ENCODE results near the gene CLEC12A. TPM values are rescaled to one million over a fixed set of nuclear protein-coding genes. Genes with fewer than 3 reads are reported as not detected.
A peak's percentile ranks its signal among the peaks of the same experiment; 100 is the strongest.

The CLEC12A gene
- total RNA-seq, 6 experiments from 2014 or later, result not detected

GRCh38 chr12:10033783-10034545 lies 62.8 kb downstream of the CLEC12A start:
- no peaks in the 10 kb centered on the region for H3K9me3 Mint-ChIP-seq
- peaks cover 4% of the 10 kb centered on the region for H3K36me3 Mint-ChIP-seq (ENCODE audit: low read depth)
- peaks cover 63% of the 10 kb centered on the region for H3K4me1 Mint-ChIP-seq (ENCODE audit: low read depth)
- DNase-seq, result peak; percentile 7
- no peak overlapping the region for H3K4me3 Mint-ChIP-seq
- TF ChIP-seq, protein P1, sequence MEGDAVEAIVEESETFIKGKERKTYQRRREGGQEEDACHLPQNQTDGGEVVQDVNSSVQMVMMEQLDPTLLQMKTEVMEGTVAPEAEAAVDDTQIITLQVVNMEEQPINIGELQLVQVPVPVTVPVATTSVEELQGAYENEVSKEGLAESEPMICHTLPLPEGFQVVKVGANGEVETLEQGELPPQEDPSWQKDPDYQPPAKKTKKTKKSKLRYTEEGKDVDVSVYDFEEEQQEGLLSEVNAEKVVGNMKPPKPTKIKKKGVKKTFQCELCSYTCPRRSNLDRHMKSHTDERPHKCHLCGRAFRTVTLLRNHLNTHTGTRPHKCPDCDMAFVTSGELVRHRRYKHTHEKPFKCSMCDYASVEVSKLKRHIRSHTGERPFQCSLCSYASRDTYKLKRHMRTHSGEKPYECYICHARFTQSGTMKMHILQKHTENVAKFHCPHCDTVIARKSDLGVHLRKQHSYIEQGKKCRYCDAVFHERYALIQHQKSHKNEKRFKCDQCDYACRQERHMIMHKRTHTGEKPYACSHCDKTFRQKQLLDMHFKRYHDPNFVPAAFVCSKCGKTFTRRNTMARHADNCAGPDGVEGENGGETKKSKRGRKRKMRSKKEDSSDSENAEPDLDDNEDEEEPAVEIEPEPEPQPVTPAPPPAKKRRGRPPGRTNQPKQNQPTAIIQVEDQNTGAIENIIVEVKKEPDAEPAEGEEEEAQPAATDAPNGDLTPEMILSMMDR (IDR thresholded peaks at IDR 0.05), result peak; percentile 92
- no peaks in the 10 kb centered on the region for H3K27me3 Mint-ChIP-seq (ENCODE audit: insufficient read depth)
- H3K27ac Mint-ChIP-seq, result peak overlapping the region; percentile 36; the same call in 1 of the 2 replicates

Other genes starting within 250 kb of the CLEC12A start
- gene CLECL1, start 238.3 kb upstream of the CLEC12A start, total RNA-seq (2021; fragmentation: NEBNext Ultra II Directional; extraction: Animal tissue kit (Norgen Biotek cat#: 25700)), result not detected
- not detected for gene CD69, start 210.5 kb upstream of the CLEC12A start, total RNA-seq (2021; fragmentation: NEBNext Ultra II Directional; extraction: Animal tissue kit (Norgen Biotek cat#: 25700))
- not detected for gene KLRF1, start 143.9 kb upstream of the CLEC12A start, total RNA-seq (2021; fragmentation: NEBNext Ultra II Directional; extraction: Animal tissue kit (Norgen Biotek cat#: 25700))
- not detected for gene CLEC2B, start 102.1 kb upstream of the CLEC12A start, total RNA-seq (2021; fragmentation: NEBNext Ultra II Directional; extraction: Animal tissue kit (Norgen Biotek cat#: 25700))
- gene KLRF2, start 89.9 kb upstream of the CLEC12A start, total RNA-seq (2021; fragmentation: NEBNext Ultra II Directional; extraction: Animal tissue kit (Norgen Biotek cat#: 25700)), result not detected
- not detected for gene CLEC2A, start 39.0 kb upstream of the CLEC12A start, total RNA-seq (2021; fragmentation: NEBNext Ultra II Directional; extraction: Animal tissue kit (Norgen Biotek cat#: 25700))
- gene CLEC1B, start 27.7 kb downstream of the CLEC12A start, total RNA-seq (2021; fragmentation: NEBNext Ultra II Directional; extraction: Animal tissue kit (Norgen Biotek cat#: 25700)), result not detected
- under 1 TPM; 0.24 to 0.40 (median 0.36) TPM for gene CLEC12B, start 39.2 kb downstream of the CLEC12A start, total RNA-seq (2021; fragmentation: NEBNext Ultra II Directional; extraction: Animal tissue kit (Norgen Biotek cat#: 25700))
- gene CLEC9A, start 59.3 kb downstream of the CLEC12A start, total RNA-seq (2021; fragmentation: NEBNext Ultra II Directional; extraction: Animal tissue kit (Norgen Biotek cat#: 25700)), result not detected
- gene CLEC1A, start 127.6 kb downstream of the CLEC12A start, total RNA-seq (2021; fragmentation: NEBNext Ultra II Directional; extraction: Animal tissue kit (Norgen Biotek cat#: 25700)), result 1 to 10 TPM in 1 of 6 experiments, under 1 TPM in 5; 0.14 to 1.2 (median 0.71) TPM
- not detected for gene CLEC7A, start 158.8 kb downstream of the CLEC12A start, total RNA-seq (2021; fragmentation: NEBNext Ultra II Directional; extraction: Animal tissue kit (Norgen Biotek cat#: 25700))
- 10 to 100 TPM; 30.3 to 53.6 (median 40.0) TPM for gene OLR1, start 200.7 kb downstream of the CLEC12A start, total RNA-seq (2021; fragmentation: NEBNext Ultra II Directional; extraction: Animal tissue kit (Norgen Biotek cat#: 25700))
- 1 to 10 TPM in 4 of 6 experiments, under 1 TPM in 2; 0.74 to 2.3 (median 1.1) TPM for gene TMEM52B, start 207.6 kb downstream of the CLEC12A start, total RNA-seq (2021; fragmentation: NEBNext Ultra II Directional; extraction: Animal tissue kit (Norgen Biotek cat#: 25700))
- gene GABARAPL1, start 241.5 kb downstream of the CLEC12A start, total RNA-seq (2021; fragmentation: NEBNext Ultra II Directional; extraction: Animal tissue kit (Norgen Biotek cat#: 25700)), result 100 to 1,000 TPM; 152 to 231 (median 162) TPM

All from HFFc6 (cell line).